ENCODE data around the gene ZNF511.
"Not testable (repeated sequence)": the region's sequence is repeated elsewhere in the genome, so short reads cannot be mapped to it uniquely, and the experiment has no call there.

Gene ZNF511

GRCh38 chr10:133316732-133317131, 8.0 kb downstream of the ZNF511 start:
- no peak for DNase-seq

- DNase-seq = peak; percentile 78 to 82
Observed at GRCh38 chr10:133318494-133319127, 9.9 kb downstream of the ZNF511 start.

GRCh38 chr10:133320852-133321422, 12.2 kb downstream of the ZNF511 start:
- not testable (repeated sequence) for DNase-seq

- not testable (repeated sequence) for DNase-seq
Observed at GRCh38 chr10:133322064-133322709, 13.5 kb downstream of the ZNF511 start.

- peak; percentile 72 to 75 for DNase-seq
Observed at GRCh38 chr10:133324198-133324792, 15.6 kb downstream of the ZNF511 start.

- no peak for DNase-seq
Observed at GRCh38 chr10:133324857-133325260, 16.1 kb downstream of the ZNF511 start.

GRCh38 chr10:133325440-133326222, 16.9 kb downstream of the ZNF511 start:
- no peak for DNase-seq

GRCh38 chr10:133326223-133326551, 17.5 kb downstream of the ZNF511 start:
- no peak for DNase-seq

- no peak for DNase-seq
Observed at GRCh38 chr10:133326745-133327650, 18.3 kb downstream of the ZNF511 start.

GRCh38 chr10:133327651-133328357, 19.1 kb downstream of the ZNF511 start:
- DNase-seq = no peak

GRCh38 chr10:133328358-133329343, 19.9 kb downstream of the ZNF511 start:
- no peak for DNase-seq

GRCh38 chr10:133329491-133330202, 20.9 kb downstream of the ZNF511 start:
- peak; percentile 91 to 92 for DNase-seq

- DNase-seq = no peak
Observed at GRCh38 chr10:133332936-133333699, 24.4 kb downstream of the ZNF511 start.

- DNase-seq = no peak
Observed at GRCh38 chr10:133334503-133335245, 26.0 kb downstream of the ZNF511 start.

GRCh38 chr10:133335246-133336117, 26.8 kb downstream of the ZNF511 start:
- peak; percentile 70 to 76 for DNase-seq

- no peak for DNase-seq
Observed at GRCh38 chr10:133336118-133336576, 27.4 kb downstream of the ZNF511 start.

All from activated CD4-positive, alpha-beta T cell treated with anti-CD3 and anti-CD28 coated beads, Interleukin-2, amount 50 U/mL, for 48 hours (primary cell).